Endothelial cell of umbilical vein (primary cell): ENCODE measurements around the gene CHSY3. TPM values are rescaled to one million over a fixed set of nuclear protein-coding genes. Genes with fewer than 3 reads are reported as not detected.

Source experiments
- BruUV-seq: library from RNA; stranded (reverse); fragments of 400-500 nt; replicated peaks from 2 replicates; lab custom pipeline; 2021; lab: Mats Ljungman, UMichigan
- CTCF ChIA-PET: fragments of 300-600, 350-600 bp; sonication (Branson Sonifier 250); formaldehyde crosslinking; loops from one replicate; lab custom pipeline; 2021; ENCODE audit warnings: antibody characterized with exemption, inconsistent platforms; lab: Charles Lee
- POLR2A ChIA-PET: fragments of 300-600, 350-600 bp; sonication (Branson Sonifier 250); formaldehyde crosslinking; loops from one replicate; lab custom pipeline; 2021; ENCODE audit warnings: antibody characterized with exemption, inconsistent platforms; lab: Charles Lee
- DNase-seq: peaks from one replicate; pipeline ENCODE4 v3.0.0-alpha.2; 2011; ENCODE audit warnings: low read depth, low spot score
- FAIRE-seq: peaks from 2 replicates; lab custom pipeline; 2011; peaks lifted over from hg19 to GRCh38; lab: Jason Lieb, UNC
- H2AFZ ChIP-seq: 2 replicates; pipeline ENCODE4 v1.6.0; 2012; ENCODE audit warnings: low read depth, low read length, control low read depth, inconsistent platforms
- H3K27ac ChIP-seq: 2 replicates; pipeline ENCODE4 v1.5.1; 2011; ENCODE audit warnings: low read depth, mild to moderate bottlenecking, control low read depth, low read length, moderate library complexity; ENCODE audit not compliant: insufficient read depth
- H3K27me3 ChIP-seq, 2 experiments: 2 replicates each; pipeline versions ENCODE4 v1.6.0 to v1.6.1; 2011; ENCODE audit warnings: low read length in 2 of 2, mixed read lengths in 1 of 2; ENCODE audit not compliant: control insufficient read depth in 2 of 2, insufficient read depth in 2 of 2
- H3K36me3 ChIP-seq, 2 experiments: 2 replicates in 1 of 2; 3 replicates in 1 of 2; pipeline ENCODE4 v1.5.1; 2011; ENCODE audit warnings: low read length in 2 of 2, mild to moderate bottlenecking in 1 of 2, moderate library complexity in 1 of 2; ENCODE audit not compliant: control insufficient read depth in 2 of 2, insufficient read depth in 2 of 2; ENCODE audit errors: extremely low read depth in 1 of 2
- H3K4me1 ChIP-seq: 3 replicates; pipeline ENCODE4 v1.5.1; 2011; ENCODE audit warnings: mild to moderate bottlenecking, low read length; ENCODE audit not compliant: control insufficient read depth, insufficient read depth; ENCODE audit errors: extremely low read depth
- H3K4me2 ChIP-seq: 2 replicates; pipeline ENCODE4 v1.6.1; 2011; ENCODE audit warnings: low read length, control low read depth, mixed read lengths; ENCODE audit not compliant: insufficient read depth
- H3K4me3 ChIP-seq, 3 experiments: fragments of 200-600 bp in 1 of 3; sonication (generic), shearing (Covaris generic) in 1 of 3; replicated peaks in 1 of 3; 2 replicates each; pipeline ENCODE4 v1.5.1; 2011 to 2016; ENCODE audit warnings: control low read depth in 3 of 3, low read length in 3 of 3, mild to moderate bottlenecking in 2 of 3, inconsistent platforms in 1 of 3, low read depth in 1 of 3, moderate library complexity in 1 of 3; ENCODE audit not compliant: insufficient read depth in 1 of 3
- H3K79me2 ChIP-seq: 2 replicates; pipeline ENCODE4 v1.6.0; 2012; ENCODE audit warnings: low read length, inconsistent platforms; ENCODE audit not compliant: control insufficient read depth, insufficient read depth
- H3K9ac ChIP-seq: replicated peaks from 2 replicates; pipeline ENCODE3; 2011; ENCODE audit warnings: low read length, control low read depth; ENCODE audit not compliant: insufficient read depth; ENCODE audit errors: extremely low read depth
- H3K9me1 ChIP-seq: replicated peaks from 3 replicates; pipeline ENCODE4 v1.6.0; 2011; ENCODE audit warnings: mild to moderate bottlenecking, low read length; ENCODE audit not compliant: control insufficient read depth, insufficient read depth; ENCODE audit errors: extremely low read depth
- H3K9me3 ChIP-seq: replicated peaks from 2 replicates; pipeline ENCODE4 v1.5.1; 2012; ENCODE audit warnings: low read length, inconsistent platforms; ENCODE audit not compliant: control insufficient read depth, insufficient read depth
- H4K20me1 ChIP-seq: replicated peaks from 2 replicates; pipeline ENCODE3; 2011; ENCODE audit warnings: mild to moderate bottlenecking, low read length; ENCODE audit not compliant: control insufficient read depth, insufficient read depth; ENCODE audit errors: extremely low read depth
- CTCF ChIP-seq, 2 donors: IDR thresholded peaks; 1 replicate in 1 of 2; 2 replicates in 1 of 2; pipeline ENCODE4 v1.5.1; 2011; ENCODE audit warnings: low read length in 2 of 2, mild to moderate bottlenecking in 2 of 2, moderate library complexity in 2 of 2, control low read depth in 1 of 2, inconsistent platforms in 1 of 2, low read depth in 1 of 2; ENCODE audit not compliant: insufficient read depth in 1 of 2; ENCODE audit errors: extremely low read depth in 1 of 2
- EZH2 ChIP-seq: IDR thresholded peaks from 2 replicates; pipeline ENCODE4 v1.6.1; 2012; ENCODE audit warnings: borderline replicate concordance, low read depth, mild to moderate bottlenecking, moderate library complexity, low read length, inconsistent platforms; ENCODE audit not compliant: severe bottlenecking
- FOS ChIP-seq: IDR thresholded peaks from 2 replicates; pipeline ENCODE4 v1.6.1; 2011; ENCODE audit warnings: mild to moderate bottlenecking, low read length, moderate library complexity, borderline replicate concordance; ENCODE audit not compliant: insufficient read depth
- GATA2 ChIP-seq: IDR thresholded peaks from 2 replicates; pipeline ENCODE4 v1.7.0; 2011; ENCODE audit warnings: low read depth, mild to moderate bottlenecking, moderate library complexity, mixed read lengths, low read length; ENCODE audit not compliant: insufficient read length, insufficient read depth
- JUN ChIP-seq: IDR thresholded peaks from 2 replicates; pipeline ENCODE4 v1.6.1; 2011; ENCODE audit warnings: borderline replicate concordance, low read depth; ENCODE audit not compliant: insufficient read length, insufficient read depth
- MAX ChIP-seq: IDR thresholded peaks from 2 replicates; pipeline ENCODE4 v1.6.1; 2011; ENCODE audit not compliant: insufficient read depth, insufficient read length
- MYC ChIP-seq: IDR thresholded peaks from one replicate; pipeline ENCODE4 v1.6.1; 2011; ENCODE audit warnings: mild to moderate bottlenecking, low read depth, low read length
- POLR2A ChIP-seq: IDR thresholded peaks from 2 replicates; pipeline ENCODE4 v1.6.1; 2012; ENCODE audit warnings: low read depth, mild to moderate bottlenecking, control low read depth, low read length
- POLR2AphosphoS5 ChIP-seq: IDR thresholded peaks from 2 replicates; pipeline ENCODE4 v1.6.1; 2012; ENCODE audit warnings: low read depth, mild to moderate bottlenecking, control low read depth, low read length, moderate library complexity; ENCODE audit not compliant: insufficient read depth
- dilution Hi-C: fragments of 300-500 bp; cut with MboI; formaldehyde crosslinking; loops from one replicate; pipeline ENCODE4 v1.15.0; 2019; ENCODE audit warnings: low sequenced_read_pairs; ENCODE audit not compliant: extremely low pct_ligation_motif_present
- intact Hi-C: fragments of 100-400 bp; cut with micrococcal nuclease; formaldehyde crosslinking; loops from one replicate; pipeline ENCODE4 v1.10.0; 2022
- polyA plus RNA-seq, 4 experiments: library from polyadenylated mRNA; depleted of rRNA in 3 of 4; stranded (reverse) in 3 of 4; unstranded in 1 of 4; fragments of >200 nt; gene quantifications; 2 replicates each; pipeline versions ENCODE4 v1.2.1 to v1.2.3, GENCODE V29; 2011 to 2012; ENCODE audit warnings: missing spikeins in 1 of 4
- total RNA-seq: library from RNA; stranded (reverse); gene quantifications from 2 replicates; pipeline ENCODE4 v1.2.3, GENCODE V29; 2021

Gene CHSY3
- total and polyA plus RNA-seq, 2 donors (not counting 3 experiments of a cell fraction or from before 2014, with no cell fraction given), result 2.2 to 8.4 TPM

GRCh38 chr5:130109152-130109551 lies 204.9 kb downstream of the CHSY3 start:
- no peaks in the 10 kb centered on the region for H3K36me3 ChIP-seq
- no TSS peak for BruUV-seq
- no peaks in the 10 kb centered on the region for H3K9me3 ChIP-seq
- no peaks in the 10 kb centered on the region for H4K20me1 ChIP-seq
- no peak overlapping the region for H3K4me3 ChIP-seq
- DNase-seq, result peak; percentile 33
- no peaks in the 10 kb centered on the region for H3K4me1 ChIP-seq
- H3K9ac ChIP-seq, result no peak overlapping the region
- H3K27me3 ChIP-seq, result no peaks in the 10 kb centered on the region
- H3K9me1 ChIP-seq, result no peaks in the 10 kb centered on the region
- H3K79me2 ChIP-seq, result no peaks in the 10 kb centered on the region
- H2AFZ ChIP-seq, result no peak overlapping the region
- CTCF ChIA-PET, result interaction anchor here (1.1 to 2.1 kb wide), 4 partner anchors 9 to 770 kb away, joined by 3 to 13 read pairs (median 6); no protein-coding TSS in a partner anchor
- intact Hi-C loops (loop anchor here (1.0 to 10.0 kb wide), 7 partner anchors 32 to 1308 kb away; no protein-coding TSS in a partner anchor), dilution Hi-C loops (no loop called here)
- no peak overlapping the region for H3K27ac ChIP-seq
- POLR2A ChIA-PET, result no interaction called here
- TF ChIP-seq MYC, result no peak
- peak; percentile 27 to 47 for TF ChIP-seq CTCF (IDR thresholded peaks at IDR 0.05; ENCODE audit: extremely low read depth in 1 of 2, insufficient read depth in 1 of 2, low read depth in 1 of 2, low read length in 2 of 2)
- TF ChIP-seq MAX, result no peak
- peak; percentile 54 for FAIRE-seq
- no peak overlapping the region for H3K4me2 ChIP-seq

GRCh38 chr5:130110328-130110727 lies 206.1 kb downstream of the CHSY3 start:
- ChIA-PET POLR2A (no interaction called here), CTCF (interaction anchor here (1.0 to 2.1 kb wide), 9 partner anchors 10 to 761 kb away, joined by 3 to 13 read pairs (median 4); no protein-coding TSS in a partner anchor)
- Histone ChIP-seq H3K27ac (no peak overlapping the region), H3K9me3 (no peaks in the 10 kb centered on the region), H3K36me3 (no peaks in the 10 kb centered on the region), H3K9me1 (no peaks in the 10 kb centered on the region), H2AFZ (no peak overlapping the region), H3K4me2 (no peak overlapping the region), H3K79me2 (no peaks in the 10 kb centered on the region), H4K20me1 (no peaks in the 10 kb centered on the region), H3K27me3 (no peaks in the 10 kb centered on the region), H3K4me1 (no peaks in the 10 kb centered on the region), H3K4me3 (no peak overlapping the region), H3K9ac (no peak overlapping the region)
- no TSS peak for BruUV-seq
- DNase-seq, result no peak
- intact Hi-C loops (no loop called here), dilution Hi-C loops (no loop called here)
- TF ChIP-seq FOS (no peak), POLR2A (no peak), POLR2AphosphoS5 (no peak), EZH2 (no peak), MYC (no peak), GATA2 (no peak), JUN (no peak), MAX (no peak), CTCF (IDR thresholded peaks at IDR 0.05; ENCODE audit: extremely low read depth in 1 of 2, insufficient read depth in 1 of 2, low read depth in 1 of 2, low read length in 2 of 2) (no peak)
- FAIRE-seq, result no peak
